Activated B cell treated with CpG ODN at 0.5 μM for 24 hours (primary cell): ENCODE results near the gene EPB41L4B. TPM values are rescaled to one million over a fixed set of nuclear protein-coding genes. Genes with fewer than 3 reads are reported as not detected.

ENCODE experiments used
- ATAC-seq: fragments of 200-7000 bp; cut with Tn5 transposase; one replicate; pipeline ENCODE4 v1.10.0; 2021; ENCODE audit warnings: low read depth, mild to moderate bottlenecking, moderate library complexity
- CTCF ChIA-PET: fragments of 350-600 bp; sonication (Branson Sonifier 250); formaldehyde crosslinking; loops from one replicate; lab custom pipeline; 2021; ENCODE audit warnings: antibody characterized with exemption; lab: Charles Lee
- POLR2A ChIA-PET: fragments of 350-600 bp; sonication (Branson Sonifier 250); formaldehyde crosslinking; loops from one replicate; lab custom pipeline; 2021; ENCODE audit warnings: antibody characterized with exemption; lab: Charles Lee
- DNase-seq: peaks from one replicate; pipeline ENCODE4 v3.0.0; 2022
- H3K27ac Mint-ChIP-seq: one replicate; pipeline ENCODE4 v1.8.0; 2020; ENCODE audit warnings: mixed read lengths
- H3K27me3 Mint-ChIP-seq: one replicate; pipeline ENCODE4 v1.8.0; 2021; ENCODE audit warnings: mixed read lengths
- H3K36me3 Mint-ChIP-seq: one replicate; pipeline ENCODE4 v1.8.0; 2021; ENCODE audit warnings: low read depth, mixed read lengths
- H3K4me1 Mint-ChIP-seq: one replicate; pipeline ENCODE4 v1.8.0; 2021; ENCODE audit warnings: mixed read lengths
- H3K4me3 Mint-ChIP-seq: one replicate; pipeline ENCODE4 v1.8.0; 2020; ENCODE audit warnings: mild to moderate bottlenecking, mixed read lengths
- H3K9me3 Mint-ChIP-seq: one replicate; pipeline ENCODE4 v1.8.0; 2020; ENCODE audit warnings: mixed read lengths
- CTCF ChIP-seq: fragments of 200-600 bp; IDR thresholded peaks from one replicate; pipeline ENCODE4 v1.8.0; 2022; ENCODE audit warnings: antibody characterized with exemption, mild to moderate bottlenecking
- intact Hi-C: fragments of 100-400 bp; cut with micrococcal nuclease; formaldehyde crosslinking; loops from one replicate; pipeline ENCODE4 v1.15.1; 2024
- total RNA-seq: library from RNA; stranded (reverse); gene quantifications from 2 replicates; pipeline ENCODE4 v1.2.3, GENCODE V29; 2022

The EPB41L4B gene
- total RNA-seq, 1 donor from 2014 or later = 5.3 TPM

GRCh38 chr9:109213285-109214121 is 107.4 kb downstream of the EPB41L4B start:
- ATAC-seq = no peak
- no peak overlapping the region for H3K4me3 Mint-ChIP-seq
- ChIA-PET CTCF (no interaction called here), POLR2A (no interaction called here)
- no peaks in the 10 kb centered on the region for H3K9me3 Mint-ChIP-seq
- TF ChIP-seq CTCF = no peak
- peaks cover 10% of the 10 kb centered on the region for H3K27me3 Mint-ChIP-seq
- intact Hi-C loops = no loop called here
- H3K4me1 Mint-ChIP-seq = no peaks in the 10 kb centered on the region
- H3K36me3 Mint-ChIP-seq = no peaks in the 10 kb centered on the region
- DNase-seq = no peak
- no peak overlapping the region for H3K27ac Mint-ChIP-seq

- no peak overlapping the region for H3K4me3 Mint-ChIP-seq
- no peaks in the 10 kb centered on the region for H3K9me3 Mint-ChIP-seq
- H3K36me3 Mint-ChIP-seq = no peaks in the 10 kb centered on the region
- no peak for ATAC-seq
- H3K27ac Mint-ChIP-seq = no peak overlapping the region
- CTCF ChIA-PET = no interaction called here
- POLR2A ChIA-PET = no interaction called here
- H3K4me1 Mint-ChIP-seq = no peaks in the 10 kb centered on the region
- intact Hi-C loops = no loop called here
- DNase-seq = no peak
- peaks cover 10% of the 10 kb centered on the region for H3K27me3 Mint-ChIP-seq
- TF ChIP-seq CTCF = no peak
Measured at GRCh38 chr9:109212768-109213167, 108.1 kb downstream of the EPB41L4B start.

GRCh38 chr9:109206670-109207069 is 114.2 kb downstream of the EPB41L4B start:
- CTCF ChIA-PET = no interaction called here
- H3K4me1 Mint-ChIP-seq = no peaks in the 10 kb centered on the region
- peaks cover 4% of the 10 kb centered on the region for H3K27me3 Mint-ChIP-seq
- H3K27ac Mint-ChIP-seq = no peak overlapping the region
- no peaks in the 10 kb centered on the region for H3K36me3 Mint-ChIP-seq
- TF ChIP-seq CTCF = no peak
- DNase-seq (no peak), ATAC-seq (no peak)
- H3K4me3 Mint-ChIP-seq = no peak overlapping the region
- intact Hi-C loops = no loop called here
- POLR2A ChIA-PET = no interaction called here
- H3K9me3 Mint-ChIP-seq = no peaks in the 10 kb centered on the region

- no peak for ATAC-seq
- Mint-ChIP-seq H3K9me3 (no peaks in the 10 kb centered on the region), H3K4me1 (no peaks in the 10 kb centered on the region), H3K36me3 (no peaks in the 10 kb centered on the region), H3K27me3 (peaks cover 4% of the 10 kb centered on the region), H3K27ac (no peak overlapping the region), H3K4me3 (no peak overlapping the region)
- POLR2A ChIA-PET = no interaction called here
- TF ChIP-seq CTCF = no peak
- intact Hi-C loops = no loop called here
- no peak for DNase-seq
- CTCF ChIA-PET = no interaction called here
Measured at GRCh38 chr9:109205526-109205925, 115.3 kb downstream of the EPB41L4B start.

GRCh38 chr9:109203761-109204360 is 117.0 kb downstream of the EPB41L4B start:
- POLR2A ChIA-PET = no interaction called here
- no peaks in the 10 kb centered on the region for H3K9me3 Mint-ChIP-seq
- no peak for DNase-seq
- no peak overlapping the region for H3K27ac Mint-ChIP-seq
- H3K36me3 Mint-ChIP-seq = no peaks in the 10 kb centered on the region
- no peak for ATAC-seq
- intact Hi-C loops = no loop called here
- CTCF ChIA-PET = no interaction called here
- H3K4me1 Mint-ChIP-seq = no peaks in the 10 kb centered on the region
- H3K27me3 Mint-ChIP-seq = peaks cover 9% of the 10 kb centered on the region
- no peak overlapping the region for H3K4me3 Mint-ChIP-seq
- no peak for TF ChIP-seq CTCF
